Measurements from ENCODE around the gene KIFAP3.

- TF ChIP-seq POLR2A (IDR thresholded peaks at IDR 0.05): no peak
- TF ChIP-seq, protein P1, sequence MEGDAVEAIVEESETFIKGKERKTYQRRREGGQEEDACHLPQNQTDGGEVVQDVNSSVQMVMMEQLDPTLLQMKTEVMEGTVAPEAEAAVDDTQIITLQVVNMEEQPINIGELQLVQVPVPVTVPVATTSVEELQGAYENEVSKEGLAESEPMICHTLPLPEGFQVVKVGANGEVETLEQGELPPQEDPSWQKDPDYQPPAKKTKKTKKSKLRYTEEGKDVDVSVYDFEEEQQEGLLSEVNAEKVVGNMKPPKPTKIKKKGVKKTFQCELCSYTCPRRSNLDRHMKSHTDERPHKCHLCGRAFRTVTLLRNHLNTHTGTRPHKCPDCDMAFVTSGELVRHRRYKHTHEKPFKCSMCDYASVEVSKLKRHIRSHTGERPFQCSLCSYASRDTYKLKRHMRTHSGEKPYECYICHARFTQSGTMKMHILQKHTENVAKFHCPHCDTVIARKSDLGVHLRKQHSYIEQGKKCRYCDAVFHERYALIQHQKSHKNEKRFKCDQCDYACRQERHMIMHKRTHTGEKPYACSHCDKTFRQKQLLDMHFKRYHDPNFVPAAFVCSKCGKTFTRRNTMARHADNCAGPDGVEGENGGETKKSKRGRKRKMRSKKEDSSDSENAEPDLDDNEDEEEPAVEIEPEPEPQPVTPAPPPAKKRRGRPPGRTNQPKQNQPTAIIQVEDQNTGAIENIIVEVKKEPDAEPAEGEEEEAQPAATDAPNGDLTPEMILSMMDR (IDR thresholded peaks at IDR 0.05 in 4 of 5, conservative IDR thresholded peaks at IDR 0.05 in 1 of 5): no peak
Observed at GRCh38 chr1:170097449-170097948, 23.0 kb upstream of the KIFAP3 start.
